Endothelial cell of umbilical vein (primary cell): Measurements from ENCODE around the gene ARHGEF1. TPM values are rescaled to one million over a fixed set of nuclear protein-coding genes. Genes with fewer than 3 reads are reported as not detected.

Experiments used
- BruUV-seq: library from RNA; stranded (reverse); fragments of 400-500 nt; replicated peaks from 2 replicates; lab custom pipeline; 2021; lab: Mats Ljungman, UMichigan
- CTCF ChIA-PET: fragments of 300-600, 350-600 bp; sonication (Branson Sonifier 250); formaldehyde crosslinking; loops from one replicate; lab custom pipeline; 2021; ENCODE audit warnings: antibody characterized with exemption, inconsistent platforms; lab: Charles Lee
- POLR2A ChIA-PET: fragments of 300-600, 350-600 bp; sonication (Branson Sonifier 250); formaldehyde crosslinking; loops from one replicate; lab custom pipeline; 2021; ENCODE audit warnings: antibody characterized with exemption, inconsistent platforms; lab: Charles Lee
- DNase-seq: peaks from one replicate; pipeline ENCODE4 v3.0.0-alpha.2; 2011; ENCODE audit warnings: low read depth, low spot score
- FAIRE-seq: peaks from 2 replicates; lab custom pipeline; 2011; peaks lifted over from hg19 to GRCh38; lab: Jason Lieb, UNC
- H2AFZ ChIP-seq: 2 replicates; pipeline ENCODE4 v1.6.0; 2012; ENCODE audit warnings: low read depth, low read length, control low read depth, inconsistent platforms
- H3K27ac ChIP-seq: 2 replicates; pipeline ENCODE4 v1.5.1; 2011; ENCODE audit warnings: low read depth, mild to moderate bottlenecking, control low read depth, low read length, moderate library complexity; ENCODE audit not compliant: insufficient read depth
- H3K27me3 ChIP-seq, 2 experiments: 2 replicates each; pipeline versions ENCODE4 v1.6.0 to v1.6.1; 2011; ENCODE audit warnings: low read length in 2 of 2, mixed read lengths in 1 of 2; ENCODE audit not compliant: control insufficient read depth in 2 of 2, insufficient read depth in 2 of 2
- H3K36me3 ChIP-seq, 2 experiments: 2 replicates in 1 of 2; 3 replicates in 1 of 2; pipeline ENCODE4 v1.5.1; 2011; ENCODE audit warnings: low read length in 2 of 2, mild to moderate bottlenecking in 1 of 2, moderate library complexity in 1 of 2; ENCODE audit not compliant: control insufficient read depth in 2 of 2, insufficient read depth in 2 of 2; ENCODE audit errors: extremely low read depth in 1 of 2
- H3K4me1 ChIP-seq: 3 replicates; pipeline ENCODE4 v1.5.1; 2011; ENCODE audit warnings: mild to moderate bottlenecking, low read length; ENCODE audit not compliant: control insufficient read depth, insufficient read depth; ENCODE audit errors: extremely low read depth
- H3K4me2 ChIP-seq: 2 replicates; pipeline ENCODE4 v1.6.1; 2011; ENCODE audit warnings: low read length, control low read depth, mixed read lengths; ENCODE audit not compliant: insufficient read depth
- H3K4me3 ChIP-seq, 3 experiments: fragments of 200-600 bp in 1 of 3; sonication (generic), shearing (Covaris generic) in 1 of 3; replicated peaks in 1 of 3; 2 replicates each; pipeline ENCODE4 v1.5.1; 2011 to 2016; ENCODE audit warnings: control low read depth in 3 of 3, low read length in 3 of 3, mild to moderate bottlenecking in 2 of 3, inconsistent platforms in 1 of 3, low read depth in 1 of 3, moderate library complexity in 1 of 3; ENCODE audit not compliant: insufficient read depth in 1 of 3
- H3K79me2 ChIP-seq: 2 replicates; pipeline ENCODE4 v1.6.0; 2012; ENCODE audit warnings: low read length, inconsistent platforms; ENCODE audit not compliant: control insufficient read depth, insufficient read depth
- H3K9ac ChIP-seq: replicated peaks from 2 replicates; pipeline ENCODE3; 2011; ENCODE audit warnings: low read length, control low read depth; ENCODE audit not compliant: insufficient read depth; ENCODE audit errors: extremely low read depth
- H3K9me1 ChIP-seq: replicated peaks from 3 replicates; pipeline ENCODE4 v1.6.0; 2011; ENCODE audit warnings: mild to moderate bottlenecking, low read length; ENCODE audit not compliant: control insufficient read depth, insufficient read depth; ENCODE audit errors: extremely low read depth
- H3K9me3 ChIP-seq: replicated peaks from 2 replicates; pipeline ENCODE4 v1.5.1; 2012; ENCODE audit warnings: low read length, inconsistent platforms; ENCODE audit not compliant: control insufficient read depth, insufficient read depth
- H4K20me1 ChIP-seq: replicated peaks from 2 replicates; pipeline ENCODE3; 2011; ENCODE audit warnings: mild to moderate bottlenecking, low read length; ENCODE audit not compliant: control insufficient read depth, insufficient read depth; ENCODE audit errors: extremely low read depth
- EZH2 ChIP-seq: IDR thresholded peaks from 2 replicates; pipeline ENCODE4 v1.6.1; 2012; ENCODE audit warnings: borderline replicate concordance, low read depth, mild to moderate bottlenecking, moderate library complexity, low read length, inconsistent platforms; ENCODE audit not compliant: severe bottlenecking
- FOS ChIP-seq: IDR thresholded peaks from 2 replicates; pipeline ENCODE4 v1.6.1; 2011; ENCODE audit warnings: mild to moderate bottlenecking, low read length, moderate library complexity, borderline replicate concordance; ENCODE audit not compliant: insufficient read depth
- GATA2 ChIP-seq: IDR thresholded peaks from 2 replicates; pipeline ENCODE4 v1.7.0; 2011; ENCODE audit warnings: low read depth, mild to moderate bottlenecking, moderate library complexity, mixed read lengths, low read length; ENCODE audit not compliant: insufficient read length, insufficient read depth
- JUN ChIP-seq: IDR thresholded peaks from 2 replicates; pipeline ENCODE4 v1.6.1; 2011; ENCODE audit warnings: borderline replicate concordance, low read depth; ENCODE audit not compliant: insufficient read length, insufficient read depth
- MYC ChIP-seq: IDR thresholded peaks from one replicate; pipeline ENCODE4 v1.6.1; 2011; ENCODE audit warnings: mild to moderate bottlenecking, low read depth, low read length
- POLR2A ChIP-seq: IDR thresholded peaks from 2 replicates; pipeline ENCODE4 v1.6.1; 2012; ENCODE audit warnings: low read depth, mild to moderate bottlenecking, control low read depth, low read length
- POLR2AphosphoS5 ChIP-seq: IDR thresholded peaks from 2 replicates; pipeline ENCODE4 v1.6.1; 2012; ENCODE audit warnings: low read depth, mild to moderate bottlenecking, control low read depth, low read length, moderate library complexity; ENCODE audit not compliant: insufficient read depth
- dilution Hi-C: fragments of 300-500 bp; cut with MboI; formaldehyde crosslinking; loops from one replicate; pipeline ENCODE4 v1.15.0; 2019; ENCODE audit warnings: low sequenced_read_pairs; ENCODE audit not compliant: extremely low pct_ligation_motif_present
- intact Hi-C: fragments of 100-400 bp; cut with micrococcal nuclease; formaldehyde crosslinking; loops from one replicate; pipeline ENCODE4 v1.10.0; 2022
- polyA plus RNA-seq, 4 experiments: library from polyadenylated mRNA; depleted of rRNA in 3 of 4; stranded (reverse) in 3 of 4; unstranded in 1 of 4; fragments of >200 nt; gene quantifications; 2 replicates each; pipeline versions ENCODE4 v1.2.1 to v1.2.3, GENCODE V29; 2011 to 2012; ENCODE audit warnings: missing spikeins in 1 of 4
- total RNA-seq: library from RNA; stranded (reverse); gene quantifications from 2 replicates; pipeline ENCODE4 v1.2.3, GENCODE V29; 2021
- TF ChIP-seq, protein P1 (sequence below): IDR thresholded peaks from 2 replicates; pipeline ENCODE4 v1.6.1; 2011; ENCODE audit not compliant: insufficient read depth, insufficient read length

Gene ARHGEF1
- total and polyA plus RNA-seq, 2 donors (not counting 3 experiments of a cell fraction or from before 2014, with no cell fraction given), result 65.4 to 123 TPM

- DNase-seq, result no peak
- H3K36me3 ChIP-seq, result no peaks in the 10 kb centered on the region
- dilution Hi-C loops (no loop called here), intact Hi-C loops (no loop called here)
- H3K9me3 ChIP-seq, result no peaks in the 10 kb centered on the region
- ChIA-PET POLR2A (no interaction called here), CTCF (no interaction called here)
- no peak overlapping the region for H3K9ac ChIP-seq
- H3K4me1 ChIP-seq, result no peaks in the 10 kb centered on the region
- no peak for FAIRE-seq
- no peak for TF ChIP-seq JUN
- TF ChIP-seq GATA2, result no peak
- TF ChIP-seq, protein P1, sequence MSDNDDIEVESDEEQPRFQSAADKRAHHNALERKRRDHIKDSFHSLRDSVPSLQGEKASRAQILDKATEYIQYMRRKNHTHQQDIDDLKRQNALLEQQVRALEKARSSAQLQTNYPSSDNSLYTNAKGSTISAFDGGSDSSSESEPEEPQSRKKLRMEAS, result no peak
- TF ChIP-seq POLR2AphosphoS5, result no peak
- TF ChIP-seq FOS, result no peak
- TF ChIP-seq POLR2A, result no peak
- no peak for TF ChIP-seq MYC
- no peak for TF ChIP-seq EZH2
- H3K9me1 ChIP-seq, result no peaks in the 10 kb centered on the region
- no peaks in the 10 kb centered on the region for H3K79me2 ChIP-seq
- peaks cover 58 to 60% of the 10 kb centered on the region in 2 experiments for H3K27me3 ChIP-seq
- no peak overlapping the region for H2AFZ ChIP-seq
- H3K4me3 ChIP-seq, result no peak overlapping the region
- H3K27ac ChIP-seq, result no peak overlapping the region
- H3K4me2 ChIP-seq, result no peak overlapping the region
- no peaks in the 10 kb centered on the region for H4K20me1 ChIP-seq
- no TSS peak for BruUV-seq
These were observed 41.5 kb downstream of the ARHGEF1 start for GRCh38 chr19:41924151-41925145.
